Measurements from ENCODE around the gene PGAM1.
"Not testable (repeated sequence)": the region's sequence is repeated elsewhere in the genome, so short reads cannot be mapped to it uniquely, and the experiment has no call there.

Gene PGAM1

DNA sequence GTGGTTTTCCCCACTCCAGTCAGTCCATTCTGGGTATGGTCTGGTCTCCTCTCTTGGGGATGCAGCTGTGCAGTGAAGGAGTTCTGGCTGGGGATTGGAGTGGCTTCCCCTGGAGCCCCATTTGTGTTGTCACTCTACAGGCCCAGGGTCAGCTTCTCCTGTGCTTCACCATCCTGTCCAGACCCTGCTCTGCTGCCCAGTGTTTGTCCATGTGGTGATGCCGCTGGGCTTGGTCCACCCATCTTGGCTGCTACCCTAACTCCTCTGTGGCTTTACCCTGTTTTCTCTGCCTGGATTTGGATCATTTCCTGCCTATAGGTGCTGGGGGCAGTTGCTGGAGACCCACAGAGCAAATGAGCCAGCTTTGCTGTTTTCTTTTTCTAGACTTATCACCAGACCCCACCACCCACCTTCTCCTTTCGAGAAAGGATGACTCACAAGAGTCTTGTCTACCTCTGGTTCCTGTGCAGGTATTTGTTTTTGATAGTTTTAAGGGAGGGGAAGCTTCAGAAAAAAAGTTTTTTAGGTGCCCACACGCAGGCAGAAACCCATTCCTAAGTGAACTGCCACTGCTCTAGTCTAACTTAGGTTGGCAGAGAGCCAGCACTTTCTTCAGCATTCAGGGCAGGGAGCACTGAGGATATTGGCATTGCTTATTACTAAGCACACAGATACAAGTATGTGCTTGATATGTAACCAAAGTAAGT is 28.5 kb downstream of the PGAM1 start:
- DNase-seq (ENCODE audit: low read depth in 3 of 3, low spot score in 1 of 3): peak in 1 of 3 donors; percentile 9

GRCh38 chr10:97456034-97456685 is 30.2 kb downstream of the PGAM1 start:
- no peak for DNase-seq (ENCODE audit: low read depth in 3 of 3, low spot score in 1 of 3)

GRCh38 chr10:97456686-97457065 is 30.7 kb downstream of the PGAM1 start:
- DNase-seq (ENCODE audit: low read depth in 3 of 3, low spot score in 1 of 3): no peak

DNA sequence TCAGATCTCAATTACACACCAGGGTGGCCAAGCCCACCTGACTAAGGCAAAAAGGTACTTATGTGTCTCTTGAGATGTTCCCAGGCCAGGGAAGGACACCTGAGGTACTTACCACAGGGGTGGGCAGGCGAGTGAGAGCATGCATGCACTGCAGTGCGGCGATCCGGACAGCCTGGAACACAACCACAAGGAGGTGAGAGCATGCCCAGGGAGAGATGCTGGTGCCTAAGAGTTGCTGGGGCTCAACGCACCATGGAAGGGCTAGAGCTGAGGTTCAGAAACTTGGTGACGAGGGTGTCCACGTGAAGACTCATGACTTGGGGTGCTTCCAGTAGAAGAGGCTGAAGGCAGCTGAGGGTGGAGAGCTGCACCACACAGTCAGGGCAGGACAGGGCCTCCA is 33.1 kb downstream of the PGAM1 start:
- no peak for DNase-seq (ENCODE audit: low read depth in 3 of 3, low spot score in 1 of 3)

GRCh38 chr10:97459933-97460332 is 33.9 kb downstream of the PGAM1 start:
- no peak for DNase-seq (ENCODE audit: low read depth in 3 of 3, low spot score in 1 of 3)

- no peak for DNase-seq (ENCODE audit: low read depth in 3 of 3, low spot score in 1 of 3)
Measured at GRCh38 chr10:97462309-97462708, 36.3 kb downstream of the PGAM1 start.

DNA sequence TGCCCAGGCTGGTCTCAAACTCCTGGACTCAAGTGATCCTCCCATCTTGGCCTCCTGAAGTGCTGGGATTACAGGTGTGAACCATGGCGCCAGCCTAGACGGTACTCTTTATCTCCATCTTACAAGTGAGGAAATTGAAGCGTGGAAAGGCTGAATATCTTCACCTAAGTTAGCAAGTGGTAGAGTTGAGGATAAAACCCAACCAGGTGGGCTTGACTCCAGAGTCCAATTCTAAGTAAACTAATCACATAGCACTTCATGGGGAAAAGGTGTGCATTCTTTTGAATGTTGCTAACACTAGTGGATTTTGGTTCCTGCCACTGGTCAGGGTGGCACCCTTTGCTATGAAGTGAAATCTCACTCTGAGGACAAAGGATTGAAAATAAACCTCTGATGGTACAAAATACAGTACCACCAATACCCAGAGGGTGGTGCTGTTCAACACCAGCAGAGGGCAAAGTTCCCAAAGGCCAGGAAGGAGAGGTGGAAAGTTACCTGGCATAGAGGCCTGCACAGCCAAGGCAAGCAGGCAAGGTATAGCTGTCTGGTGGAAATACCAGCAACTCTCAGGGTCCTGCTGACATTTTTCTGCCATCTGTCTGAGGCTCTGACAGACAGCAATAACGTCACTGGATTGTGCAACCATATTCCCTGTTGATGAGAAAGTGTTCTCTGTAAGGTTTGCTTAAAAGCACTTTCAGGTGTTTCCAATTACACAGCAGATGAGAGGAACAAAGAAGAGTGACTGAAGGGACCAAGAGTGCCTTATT is 37.6 kb downstream of the PGAM1 start:
- DNase-seq (ENCODE audit: low read depth in 3 of 3, low spot score in 1 of 3): no peak

- DNase-seq (ENCODE audit: low read depth in 3 of 3, low spot score in 1 of 3): no peak
Measured at GRCh38 chr10:97464226-97464625, 38.2 kb downstream of the PGAM1 start.

GRCh38 chr10:97465982-97466381 is 40.0 kb downstream of the PGAM1 start:
- no peak for DNase-seq (ENCODE audit: low read depth in 3 of 3, low spot score in 1 of 3)

- DNase-seq (ENCODE audit: low read depth in 3 of 3, low spot score in 1 of 3): no peak
Measured at GRCh38 chr10:97466755-97467154, 40.8 kb downstream of the PGAM1 start.

- no peak for DNase-seq (ENCODE audit: low read depth in 3 of 3, low spot score in 1 of 3)
Measured at GRCh38 chr10:97468162-97468561, 42.2 kb downstream of the PGAM1 start.

DNA sequence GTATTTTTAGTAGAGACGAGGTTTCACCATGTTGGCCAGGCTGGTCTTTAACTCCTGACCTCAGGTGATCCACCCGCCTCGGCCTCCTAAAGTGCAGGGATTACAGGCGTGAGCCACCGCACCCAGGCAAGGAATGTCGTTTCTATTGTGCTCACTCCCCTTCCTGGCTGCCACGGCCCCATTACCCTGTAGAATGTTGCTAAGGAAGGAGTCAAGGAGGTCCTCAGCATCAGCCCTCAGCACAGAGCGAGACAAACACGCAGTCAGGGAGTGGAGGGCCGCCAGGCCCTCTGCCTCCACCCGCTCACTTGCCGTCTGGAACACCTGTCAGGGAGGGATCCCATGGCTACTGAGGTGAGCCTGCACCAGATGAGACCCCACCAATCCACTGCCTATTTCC is 42.8 kb downstream of the PGAM1 start:
- DNase-seq (ENCODE audit: low read depth in 3 of 3, low spot score in 1 of 3): not testable (repeated sequence)

- no peak for DNase-seq (ENCODE audit: low read depth in 3 of 3, low spot score in 1 of 3)
Measured at GRCh38 chr10:97474918-97475317, 48.9 kb downstream of the PGAM1 start.

GRCh38 chr10:97475936-97476594 is 50.1 kb downstream of the PGAM1 start:
- no peak for DNase-seq (ENCODE audit: low read depth in 3 of 3, low spot score in 1 of 3)

- not testable (repeated sequence) for DNase-seq (ENCODE audit: low read depth in 3 of 3, low spot score in 1 of 3)
Measured at GRCh38 chr10:97479410-97479809, 53.4 kb downstream of the PGAM1 start.

- DNase-seq (ENCODE audit: low read depth in 3 of 3, low spot score in 1 of 3): no peak
Measured at GRCh38 chr10:97479939-97480338, 53.9 kb downstream of the PGAM1 start.

DNA sequence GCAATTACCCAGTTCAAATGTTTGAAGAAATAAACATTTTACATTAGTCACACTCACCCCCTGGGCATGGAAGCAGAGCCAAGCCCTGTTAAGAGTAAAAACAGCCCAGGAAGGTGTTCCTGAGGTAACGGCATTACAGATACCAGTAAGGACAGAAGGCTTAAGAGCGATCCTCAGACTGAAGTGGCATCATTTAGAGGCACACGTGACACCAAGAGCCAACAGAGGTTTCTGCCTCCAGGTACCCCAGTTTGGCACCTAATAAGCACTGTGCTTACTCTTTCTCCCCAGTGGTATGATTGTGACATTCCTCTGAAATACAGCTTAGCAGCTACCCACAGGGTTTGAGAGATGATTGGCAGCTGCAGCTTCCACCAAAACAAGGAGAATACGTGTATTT is 55.1 kb downstream of the PGAM1 start:
- no peak for DNase-seq (ENCODE audit: low read depth in 3 of 3, low spot score in 1 of 3)

GRCh38 chr10:97482381-97482780 is 56.4 kb downstream of the PGAM1 start:
- no peak for DNase-seq (ENCODE audit: low read depth in 3 of 3, low spot score in 1 of 3)

Data from stimulated activated CD4-positive, alpha-beta T cell treated with anti-CD3 and anti-CD28 coated beads, TNF-alpha, amount 100 ng/mL, for 1 hour (primary cell).